Fibroblast of lung (primary cell): ENCODE measurements around the gene BRINP2. TPM values are rescaled to one million over a fixed set of nuclear protein-coding genes. Genes with fewer than 3 reads are reported as not detected.

Experiments
- DNase-seq, 2 donors: peaks; one replicate each; pipeline versions ENCODE4 v3.0.0 to v3.0.0-alpha.2; 2010; ENCODE audit warnings: low read depth in 2 of 2
- H2AFZ ChIP-seq: 2 replicates; pipeline ENCODE4 v1.5.1; 2012; ENCODE audit warnings: low read length, control low read depth, inconsistent platforms
- H3K27ac ChIP-seq: 2 replicates; pipeline ENCODE4 v1.5.1; 2011; ENCODE audit warnings: low read length, control low read depth; ENCODE audit not compliant: insufficient read depth
- H3K27me3 ChIP-seq: 2 replicates; pipeline ENCODE4 v1.5.1; 2011; ENCODE audit warnings: mild to moderate bottlenecking, low read length; ENCODE audit not compliant: control insufficient read depth, insufficient read depth
- H3K36me3 ChIP-seq: 2 replicates; pipeline ENCODE4 v1.5.1; 2011; ENCODE audit warnings: low read length; ENCODE audit not compliant: control insufficient read depth, insufficient read depth
- H3K4me1 ChIP-seq: 2 replicates; pipeline ENCODE4 v1.5.1; 2011; ENCODE audit warnings: low read length; ENCODE audit not compliant: control insufficient read depth, insufficient read depth; ENCODE audit errors: extremely low read depth
- H3K4me2 ChIP-seq: 2 replicates; pipeline ENCODE4 v1.5.1; 2011; ENCODE audit warnings: low read length, control low read depth; ENCODE audit not compliant: insufficient read depth; ENCODE audit errors: extremely low read depth
- H3K4me3 ChIP-seq, 4 experiments: fragments of 200-600 bp in 1 of 4; sonication (generic) in 1 of 4; replicated peaks in 1 of 4; 2 replicates each; pipeline ENCODE4 v1.5.1; 2011 to 2016; ENCODE audit warnings: low read length in 4 of 4, low read depth in 3 of 4, mild to moderate bottlenecking in 3 of 4, control low read depth in 2 of 4, inconsistent platforms in 1 of 4, mixed read lengths in 1 of 4; ENCODE audit not compliant: insufficient read depth in 1 of 4; ENCODE audit errors: control extremely low read depth in 1 of 4
- H3K79me2 ChIP-seq: 2 replicates; pipeline ENCODE4 v1.5.1; 2012; ENCODE audit warnings: mild to moderate bottlenecking, low read length, inconsistent platforms; ENCODE audit not compliant: control insufficient read depth, insufficient read depth
- H3K9ac ChIP-seq: 2 replicates; pipeline ENCODE4 v1.5.1; 2011; ENCODE audit warnings: mild to moderate bottlenecking, low read length, control low read depth; ENCODE audit not compliant: insufficient read depth
- H3K9me3 ChIP-seq: 2 replicates; pipeline ENCODE4 v1.5.1; 2012; ENCODE audit warnings: low read depth, low read length; ENCODE audit not compliant: control insufficient read depth, insufficient read depth
- H4K20me1 ChIP-seq: 2 replicates; pipeline ENCODE4 v1.5.1; 2011; ENCODE audit warnings: low read length; ENCODE audit not compliant: control insufficient read depth, insufficient read depth; ENCODE audit errors: extremely low read depth
- EZH2 ChIP-seq: IDR thresholded peaks from 2 replicates; pipeline ENCODE4 v1.5.1; 2012; ENCODE audit warnings: low read length, control low read depth, mild to moderate bottlenecking; ENCODE audit errors: missing control alignments
- polyA plus RNA-seq, 2 donors: library from polyadenylated mRNA; depleted of rRNA in 1 of 2; stranded (reverse) in 1 of 2; unstranded in 1 of 2; fragments of >200 nt; gene quantifications; 2 replicates each; pipeline ENCODE4 v1.2.1, GENCODE V29; 2011 to 2012; ENCODE audit warnings: missing spikeins in 1 of 2
- total RNA-seq: library from RNA; depleted of rRNA; stranded (reverse); fragments of >200 nt; gene quantifications from 2 replicates; pipeline ENCODE4 v1.2.1, GENCODE V29; 2014
- TF ChIP-seq, protein P1 (sequence below), 2 donors: IDR thresholded peaks in 1 of 2; conservative IDR thresholded peaks in 1 of 2; 1 replicate in 1 of 2; 2 replicates in 1 of 2; pipeline ENCODE4 v1.5.1; 2011 to 2012; ENCODE audit warnings: low read length in 2 of 2, control low read depth in 1 of 2, inconsistent platforms in 1 of 2, low read depth in 1 of 2, mild to moderate bottlenecking in 1 of 2

BRINP2 gene
- total and polyA plus RNA-seq, 2 donors (not counting 1 experiment from before 2014, with no cell fraction given) = under 0.01 to 0.02 TPM

- Histone ChIP-seq H3K9ac (no peak overlapping the region), H3K4me3 (no peak overlapping the region), H3K79me2 (no peaks in the 10 kb centered on the region), H3K27ac (no peak overlapping the region), H3K4me2 (no peak overlapping the region), H3K4me1 (peaks cover 7% of the 10 kb centered on the region), H3K27me3 (no peaks in the 10 kb centered on the region), H3K36me3 (no peaks in the 10 kb centered on the region), H4K20me1 (no peaks in the 10 kb centered on the region), H2AFZ (no peak overlapping the region), H3K9me3 (no peaks in the 10 kb centered on the region)
- TF ChIP-seq EZH2 = no peak
- TF ChIP-seq, protein P1, sequence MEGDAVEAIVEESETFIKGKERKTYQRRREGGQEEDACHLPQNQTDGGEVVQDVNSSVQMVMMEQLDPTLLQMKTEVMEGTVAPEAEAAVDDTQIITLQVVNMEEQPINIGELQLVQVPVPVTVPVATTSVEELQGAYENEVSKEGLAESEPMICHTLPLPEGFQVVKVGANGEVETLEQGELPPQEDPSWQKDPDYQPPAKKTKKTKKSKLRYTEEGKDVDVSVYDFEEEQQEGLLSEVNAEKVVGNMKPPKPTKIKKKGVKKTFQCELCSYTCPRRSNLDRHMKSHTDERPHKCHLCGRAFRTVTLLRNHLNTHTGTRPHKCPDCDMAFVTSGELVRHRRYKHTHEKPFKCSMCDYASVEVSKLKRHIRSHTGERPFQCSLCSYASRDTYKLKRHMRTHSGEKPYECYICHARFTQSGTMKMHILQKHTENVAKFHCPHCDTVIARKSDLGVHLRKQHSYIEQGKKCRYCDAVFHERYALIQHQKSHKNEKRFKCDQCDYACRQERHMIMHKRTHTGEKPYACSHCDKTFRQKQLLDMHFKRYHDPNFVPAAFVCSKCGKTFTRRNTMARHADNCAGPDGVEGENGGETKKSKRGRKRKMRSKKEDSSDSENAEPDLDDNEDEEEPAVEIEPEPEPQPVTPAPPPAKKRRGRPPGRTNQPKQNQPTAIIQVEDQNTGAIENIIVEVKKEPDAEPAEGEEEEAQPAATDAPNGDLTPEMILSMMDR (conservative IDR thresholded peaks at IDR 0.05 in 1 of 2, IDR thresholded peaks at IDR 0.05 in 1 of 2; ENCODE audit: low read depth in 1 of 2, low read length in 2 of 2) = no peak
- DNase-seq = no peak
Observed at GRCh38 chr1:177305040-177306018, 134.6 kb downstream of the BRINP2 start.

GRCh38 chr1:177306019-177306415 lies 135.3 kb downstream of the BRINP2 start:
- no peaks in the 10 kb centered on the region for H3K27me3 ChIP-seq
- no peak overlapping the region for H3K4me2 ChIP-seq
- no peak overlapping the region for H3K4me3 ChIP-seq
- H3K9me3 ChIP-seq = no peaks in the 10 kb centered on the region
- no peak overlapping the region for H3K9ac ChIP-seq
- H3K27ac ChIP-seq = no peak overlapping the region
- TF ChIP-seq, protein P1 (conservative IDR thresholded peaks at IDR 0.05 in 1 of 2, IDR thresholded peaks at IDR 0.05 in 1 of 2; ENCODE audit: low read depth in 1 of 2, low read length in 2 of 2) = no peak
- no peaks in the 10 kb centered on the region for H4K20me1 ChIP-seq
- H2AFZ ChIP-seq = no peak overlapping the region
- no peaks in the 10 kb centered on the region for H3K36me3 ChIP-seq
- H3K79me2 ChIP-seq = no peaks in the 10 kb centered on the region
- peaks cover 7% of the 10 kb centered on the region for H3K4me1 ChIP-seq
- DNase-seq = no peak

DNA sequence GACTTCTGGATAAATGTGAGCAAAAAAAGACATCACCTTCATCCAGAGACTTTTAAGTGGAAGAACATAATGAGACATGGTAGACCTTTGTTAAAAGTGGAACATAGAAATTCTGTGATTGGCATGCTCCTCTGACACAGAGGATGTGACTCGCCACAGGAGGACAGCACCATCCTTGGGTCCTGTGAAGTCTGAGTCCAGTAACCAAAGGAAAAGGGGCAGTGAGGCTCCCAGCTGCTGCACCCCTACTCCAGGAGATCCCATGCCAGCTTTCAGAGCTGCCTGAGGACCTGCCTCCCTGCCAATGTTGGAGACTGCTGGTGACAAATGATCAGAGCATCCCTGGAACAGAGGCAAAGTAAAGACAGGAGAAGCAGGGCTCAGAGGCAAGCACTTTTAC lies 136.2 kb downstream of the BRINP2 start:
- Histone ChIP-seq H3K79me2 (no peaks in the 10 kb centered on the region), H3K27me3 (no peaks in the 10 kb centered on the region), H3K36me3 (no peaks in the 10 kb centered on the region), H3K4me2 (no peak overlapping the region), H3K4me3 (no peak overlapping the region), H3K9me3 (no peaks in the 10 kb centered on the region), H4K20me1 (no peaks in the 10 kb centered on the region), H3K4me1 (peaks cover 7% of the 10 kb centered on the region), H3K27ac (no peak overlapping the region), H3K9ac (no peak overlapping the region), H2AFZ (no peak overlapping the region)
- TF ChIP-seq, protein P1 (conservative IDR thresholded peaks at IDR 0.05 in 1 of 2, IDR thresholded peaks at IDR 0.05 in 1 of 2; ENCODE audit: low read depth in 1 of 2, low read length in 2 of 2) = no peak
- no peak for TF ChIP-seq EZH2
- peak in 1 of 2 donors; percentile 12 for DNase-seq
